ENCODE data around the gene PDE2A. TPM values are rescaled to one million over a fixed set of nuclear protein-coding genes. Genes with fewer than 3 reads are reported as not detected.

Gene PDE2A
- total RNA-seq, 6 donors from 2014 or later = 4.7 to 46.1 (median 16.7) TPM

- H3K36me3 ChIP-seq = peaks cover 4 to 26% (median 19%) of the 10 kb centered on the region in 4 donors
- DNase-seq (no peak), ATAC-seq (ENCODE audit: low FRiP score in 2 of 2) (no peak)
- peak overlapping the region; percentile 82 to 91 (median 90) for H3K27ac ChIP-seq
- no peaks in the 10 kb centered on the region for H3K9me3 ChIP-seq
- peak overlapping the region; percentile 39 to 64 (median 52) for H3K4me3 ChIP-seq
- whole genome bisulfite sequencing, 2 donors = 9 to 15% methylated on average over 3 of the region's 3 CpGs
- H3K4me1 ChIP-seq = peaks cover 67 to 98% (median 80%) of the 10 kb centered on the region in 4 donors
- TF ChIP-seq POLR2AphosphoS5 (IDR thresholded peaks at IDR 0.05) (no peak), POLR2A (IDR thresholded peaks at IDR 0.05) (no peak), EP300 (IDR thresholded peaks at IDR 0.05) (no peak), CTCF (IDR thresholded peaks at IDR 0.05) (no peak)
- no peaks in the 10 kb centered on the region for H3K27me3 ChIP-seq
Measured at GRCh38 chr11:72721276-72721675, 47.1 kb upstream of the PDE2A start.

GRCh38 chr11:72720784-72721183, 46.6 kb upstream of the PDE2A start:
- peaks cover 69 to 96% (median 79%) of the 10 kb centered on the region in 4 donors for H3K4me1 ChIP-seq

GRCh38 chr11:72720047-72720446, 45.8 kb upstream of the PDE2A start:
- H3K36me3 ChIP-seq = peaks cover 0 to 22% (median 15%) of the 10 kb centered on the region in 4 donors
- peak in 1 of 2 donors; percentile 79 for DNase-seq
- TF ChIP-seq CTCF (IDR thresholded peaks at IDR 0.05) (no peak), EP300 (IDR thresholded peaks at IDR 0.05) (no peak), POLR2AphosphoS5 (IDR thresholded peaks at IDR 0.05) (no peak), POLR2A (IDR thresholded peaks at IDR 0.05) (peak in 1 of 4 donors; percentile 59)
- H3K4me3 ChIP-seq = peak overlapping the region in 2 of 4 donors; percentile 60 to 64
- peak in 1 of 2 donors; percentile 18 for ATAC-seq (ENCODE audit: low FRiP score in 2 of 2)
- H3K4me1 ChIP-seq = peaks cover 65 to 89% (median 73%) of the 10 kb centered on the region in 4 donors
- WGBS, 2 donors = 32 to 51% methylated on average over 3 of the region's 3 CpGs
- H3K27me3 ChIP-seq = no peaks in the 10 kb centered on the region
- peak overlapping the region; percentile 82 to 91 (median 90) for H3K27ac ChIP-seq
- H3K9me3 ChIP-seq = no peaks in the 10 kb centered on the region

More at GRCh38 chr11:72720784-72721183, 46.6 kb upstream of the PDE2A start:
- Histone ChIP-seq H3K27me3 (no peaks in the 10 kb centered on the region), H3K9me3 (no peaks in the 10 kb centered on the region), H3K36me3 (peaks cover 1 to 23% (median 16%) of the 10 kb centered on the region in 4 donors), H3K4me3 (peak overlapping the region in 3 of 4 donors; percentile 44 to 64 (median 60)), H3K27ac (peak overlapping the region; percentile 82 to 91 (median 90))
- TF ChIP-seq POLR2AphosphoS5 (IDR thresholded peaks at IDR 0.05) = no peak
- no peak for TF ChIP-seq CTCF (IDR thresholded peaks at IDR 0.05)
- TF ChIP-seq POLR2A (IDR thresholded peaks at IDR 0.05) = no peak
- no peak for TF ChIP-seq EP300 (IDR thresholded peaks at IDR 0.05)
- no peak for DNase-seq
- 76 to 88% methylated on average over 4 of the region's 4 CpGs for WGBS, 2 donors
- no peak for ATAC-seq (ENCODE audit: low FRiP score in 2 of 2)

- ATAC-seq (ENCODE audit: low FRiP score in 2 of 2) (no peak), DNase-seq (no peak)
- TF ChIP-seq EP300 (IDR thresholded peaks at IDR 0.05) (no peak), CTCF (IDR thresholded peaks at IDR 0.05) (no peak), POLR2A (IDR thresholded peaks at IDR 0.05) (no peak), POLR2AphosphoS5 (IDR thresholded peaks at IDR 0.05) (no peak)
- H3K36me3 ChIP-seq = peaks cover 0 to 22% (median 14%) of the 10 kb centered on the region in 4 donors
- 85 to 86% methylated on average over 4 of the region's 4 CpGs for WGBS, 2 donors
- peak overlapping the region; percentile 82 to 91 (median 90) for H3K27ac ChIP-seq
- H3K27me3 ChIP-seq = no peaks in the 10 kb centered on the region
- H3K4me1 ChIP-seq = peaks cover 61 to 86% (median 69%) of the 10 kb centered on the region in 4 donors
- no peaks in the 10 kb centered on the region for H3K9me3 ChIP-seq
- peak overlapping the region in 2 of 4 donors; percentile 60 to 64 for H3K4me3 ChIP-seq
Measured at GRCh38 chr11:72719551-72719950, 45.3 kb upstream of the PDE2A start.

GRCh38 chr11:72719144-72719543, 44.9 kb upstream of the PDE2A start:
- TF ChIP-seq CTCF (IDR thresholded peaks at IDR 0.05) = no peak
- peak in 1 of 4 donors; percentile 17 for TF ChIP-seq POLR2A (IDR thresholded peaks at IDR 0.05)
- TF ChIP-seq POLR2AphosphoS5 (IDR thresholded peaks at IDR 0.05) = peak in 1 of 2 donors; percentile 37
- peak in 1 of 4 donors; percentile 11 for TF ChIP-seq EP300 (IDR thresholded peaks at IDR 0.05)
- Histone ChIP-seq H3K4me3 (peak overlapping the region in 1 of 4 donors; percentile 64), H3K9me3 (no peaks in the 10 kb centered on the region), H3K4me1 (peaks cover 60 to 84% (median 67%) of the 10 kb centered on the region in 4 donors), H3K27me3 (no peaks in the 10 kb centered on the region), H3K27ac (peak overlapping the region; percentile 82 to 91 (median 90)), H3K36me3 (peaks cover 0 to 22% (median 12%) of the 10 kb centered on the region in 4 donors)
- DNase-seq = peak in 1 of 2 donors; percentile 81
- ATAC-seq (ENCODE audit: low FRiP score in 2 of 2) = peak in 1 of 2 donors; percentile 66
- 29 to 51% methylated on average over 2 of the region's 2 CpGs for WGBS, 2 donors

Data from upper lobe of left lung (tissue), 6 donors.